C4-2B (cell line): ENCODE data around the gene MARCKS.

Source experiments
- H3K27ac ChIP-seq: fragments of 450-650 bp; 2 replicates; pipeline ENCODE4 v1.5.1; 2017
- ZFX ChIP-seq: fragments of 450-650 bp; IDR thresholded peaks from 2 replicates; pipeline ENCODE4 v1.6.1; 2017
- TF ChIP-seq, protein P1 (sequence below): fragments of 450-650 bp; conservative IDR thresholded peaks from 2 replicates; pipeline ENCODE4 v1.5.1; 2017; ENCODE audit warnings: mild to moderate bottlenecking

MARCKS gene

DNA sequence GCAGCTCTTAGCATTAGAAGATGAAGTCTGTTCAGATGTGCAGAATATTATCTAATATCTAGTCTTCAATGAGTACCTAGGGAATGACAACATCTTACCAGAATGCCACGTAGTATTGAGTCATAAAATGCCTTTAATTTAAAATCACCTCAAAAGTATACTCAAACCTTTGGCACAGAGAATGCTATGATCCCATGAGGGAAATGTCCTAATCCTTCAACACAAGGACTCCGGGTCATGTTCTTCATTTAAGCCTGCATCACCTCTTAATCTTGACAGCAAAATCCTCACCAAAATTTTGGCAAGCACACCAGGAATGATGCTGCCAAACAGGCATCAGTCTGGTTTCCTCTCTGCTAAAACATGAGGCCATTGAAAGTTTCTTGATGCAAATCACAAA lies 23.6 kb upstream of the MARCKS start:
- H3K27ac ChIP-seq, result no peak overlapping the region
- TF ChIP-seq, protein P1, sequence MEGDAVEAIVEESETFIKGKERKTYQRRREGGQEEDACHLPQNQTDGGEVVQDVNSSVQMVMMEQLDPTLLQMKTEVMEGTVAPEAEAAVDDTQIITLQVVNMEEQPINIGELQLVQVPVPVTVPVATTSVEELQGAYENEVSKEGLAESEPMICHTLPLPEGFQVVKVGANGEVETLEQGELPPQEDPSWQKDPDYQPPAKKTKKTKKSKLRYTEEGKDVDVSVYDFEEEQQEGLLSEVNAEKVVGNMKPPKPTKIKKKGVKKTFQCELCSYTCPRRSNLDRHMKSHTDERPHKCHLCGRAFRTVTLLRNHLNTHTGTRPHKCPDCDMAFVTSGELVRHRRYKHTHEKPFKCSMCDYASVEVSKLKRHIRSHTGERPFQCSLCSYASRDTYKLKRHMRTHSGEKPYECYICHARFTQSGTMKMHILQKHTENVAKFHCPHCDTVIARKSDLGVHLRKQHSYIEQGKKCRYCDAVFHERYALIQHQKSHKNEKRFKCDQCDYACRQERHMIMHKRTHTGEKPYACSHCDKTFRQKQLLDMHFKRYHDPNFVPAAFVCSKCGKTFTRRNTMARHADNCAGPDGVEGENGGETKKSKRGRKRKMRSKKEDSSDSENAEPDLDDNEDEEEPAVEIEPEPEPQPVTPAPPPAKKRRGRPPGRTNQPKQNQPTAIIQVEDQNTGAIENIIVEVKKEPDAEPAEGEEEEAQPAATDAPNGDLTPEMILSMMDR, result no peak
- TF ChIP-seq ZFX, result no peak

GRCh38 chr6:113837170-113837569 lies 20.0 kb upstream of the MARCKS start:
- no peak overlapping the region for H3K27ac ChIP-seq
- TF ChIP-seq ZFX, result no peak
- TF ChIP-seq, protein P1, result no peak

GRCh38 chr6:113842165-113842564 lies 15.0 kb upstream of the MARCKS start:
- no peak overlapping the region for H3K27ac ChIP-seq
- TF ChIP-seq, protein P1, result no peak
- TF ChIP-seq ZFX, result no peak

GRCh38 chr6:113843500-113844073 lies 13.6 kb upstream of the MARCKS start:
- H3K27ac ChIP-seq, result no peak overlapping the region
- TF ChIP-seq, protein P1, result no peak
- no peak for TF ChIP-seq ZFX

- no peak overlapping the region for H3K27ac ChIP-seq
- TF ChIP-seq, protein P1, result no peak
- no peak for TF ChIP-seq ZFX
Observed at GRCh38 chr6:113846577-113846976, 10.6 kb upstream of the MARCKS start.

GRCh38 chr6:113847447-113847846 lies 9.7 kb upstream of the MARCKS start:
- TF ChIP-seq, protein P1, result no peak
- no peak for TF ChIP-seq ZFX
- no peak overlapping the region for H3K27ac ChIP-seq

DNA sequence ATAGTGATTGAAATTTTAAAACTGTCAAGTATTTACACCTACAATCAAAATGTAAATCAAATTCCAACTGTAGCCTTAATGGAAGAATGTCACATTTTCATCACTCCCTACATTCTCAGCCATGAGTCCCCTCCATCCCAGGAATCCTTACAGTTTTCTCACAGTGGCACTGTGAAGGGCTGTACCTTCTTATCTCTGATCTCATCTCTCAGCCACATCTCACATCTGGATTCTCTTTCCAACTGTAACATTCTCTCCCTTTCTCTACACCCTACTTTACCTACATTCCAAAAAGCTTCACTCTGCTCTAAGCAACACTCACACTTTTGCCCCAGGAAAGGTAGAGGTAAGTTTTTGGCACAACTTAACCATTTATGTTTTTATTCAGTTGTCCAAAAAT lies 8.9 kb upstream of the MARCKS start:
- no peak for TF ChIP-seq ZFX
- TF ChIP-seq, protein P1, result no peak
- H3K27ac ChIP-seq, result no peak overlapping the region
